GM19238 (cell line): ENCODE measurements around the gene NR1H2.

Source experiments
- DNase-seq: peaks from one replicate; pipeline ENCODE4 v3.0.0; 2011; ENCODE audit warnings: low spot score; ENCODE audit not compliant: insufficient read length

The NR1H2 gene

DNA sequence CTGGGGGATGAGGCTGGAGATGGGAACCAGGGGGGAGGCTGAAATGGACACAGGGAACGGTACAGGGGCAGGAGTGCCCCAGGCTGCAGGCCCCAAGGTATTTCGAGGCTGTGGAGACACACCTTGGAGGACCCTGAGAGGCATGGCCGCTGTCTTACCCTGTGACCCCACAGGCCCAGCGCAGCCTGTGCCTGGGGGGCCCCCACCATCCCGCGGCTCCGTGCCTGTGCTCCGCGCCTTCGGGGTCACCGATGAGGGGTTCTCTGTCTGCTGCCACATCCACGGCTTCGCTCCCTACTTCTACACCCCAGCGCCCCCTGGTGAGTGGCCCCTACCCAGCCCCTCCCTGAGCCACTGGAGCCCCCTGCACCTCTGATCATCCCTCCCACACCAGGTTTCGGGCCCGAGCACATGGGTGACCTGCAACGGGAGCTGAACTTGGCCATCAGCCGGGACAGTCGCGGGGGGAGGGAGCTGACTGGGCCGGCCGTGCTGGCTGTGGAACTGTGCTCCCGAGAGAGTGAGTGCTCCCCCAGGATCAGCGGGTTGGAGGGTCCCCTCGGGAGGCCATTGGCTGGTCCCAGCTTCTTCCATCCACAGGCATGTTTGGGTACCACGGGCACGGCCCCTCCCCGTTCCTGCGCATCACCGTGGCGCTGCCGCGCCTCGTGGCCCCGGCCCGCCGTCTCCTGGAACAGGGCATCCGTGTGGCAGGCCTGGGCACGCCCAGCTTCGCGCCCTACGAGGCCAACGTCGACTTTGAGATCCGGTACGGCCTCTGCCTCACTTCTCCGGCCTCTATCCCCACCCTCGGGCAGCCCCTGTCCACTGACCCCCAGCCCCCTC lies 25.6 kb downstream of the NR1H2 start:
- DNase-seq = no peak

DNA sequence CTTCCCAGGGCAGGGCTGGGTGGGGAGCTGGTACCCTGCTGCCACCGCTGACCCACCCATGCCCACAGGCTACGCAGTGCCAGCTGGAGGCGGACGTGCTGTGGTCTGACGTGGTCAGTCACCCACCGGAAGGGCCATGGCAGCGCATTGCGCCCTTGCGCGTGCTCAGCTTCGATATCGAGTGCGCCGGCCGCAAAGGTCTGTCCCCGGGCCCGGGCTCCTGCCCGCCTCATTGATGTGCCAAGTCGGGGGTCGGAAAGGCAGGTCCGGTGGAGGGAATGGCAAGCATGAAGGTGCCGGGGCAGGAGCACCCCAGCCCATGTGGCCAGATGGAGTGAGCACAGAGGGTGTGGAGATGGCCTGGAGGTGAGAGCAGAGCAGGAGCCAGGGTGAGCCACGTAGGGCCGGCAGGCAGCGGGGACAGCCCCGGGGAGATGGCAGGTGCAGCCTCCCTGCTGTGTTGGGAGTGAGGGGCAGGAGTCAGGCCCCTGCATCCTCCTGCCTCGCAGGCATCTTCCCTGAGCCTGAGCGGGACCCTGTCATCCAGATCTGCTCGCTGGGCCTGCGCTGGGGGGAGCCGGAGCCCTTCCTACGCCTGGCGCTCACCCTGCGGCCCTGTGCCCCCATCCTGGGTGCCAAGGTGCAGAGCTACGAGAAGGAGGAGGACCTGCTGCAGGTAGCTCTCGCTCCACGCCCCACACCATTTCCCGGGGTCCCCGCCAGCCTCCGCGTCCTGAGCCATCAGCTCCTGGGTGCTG lies 26.5 kb downstream of the NR1H2 start:
- no peak for DNase-seq

DNA sequence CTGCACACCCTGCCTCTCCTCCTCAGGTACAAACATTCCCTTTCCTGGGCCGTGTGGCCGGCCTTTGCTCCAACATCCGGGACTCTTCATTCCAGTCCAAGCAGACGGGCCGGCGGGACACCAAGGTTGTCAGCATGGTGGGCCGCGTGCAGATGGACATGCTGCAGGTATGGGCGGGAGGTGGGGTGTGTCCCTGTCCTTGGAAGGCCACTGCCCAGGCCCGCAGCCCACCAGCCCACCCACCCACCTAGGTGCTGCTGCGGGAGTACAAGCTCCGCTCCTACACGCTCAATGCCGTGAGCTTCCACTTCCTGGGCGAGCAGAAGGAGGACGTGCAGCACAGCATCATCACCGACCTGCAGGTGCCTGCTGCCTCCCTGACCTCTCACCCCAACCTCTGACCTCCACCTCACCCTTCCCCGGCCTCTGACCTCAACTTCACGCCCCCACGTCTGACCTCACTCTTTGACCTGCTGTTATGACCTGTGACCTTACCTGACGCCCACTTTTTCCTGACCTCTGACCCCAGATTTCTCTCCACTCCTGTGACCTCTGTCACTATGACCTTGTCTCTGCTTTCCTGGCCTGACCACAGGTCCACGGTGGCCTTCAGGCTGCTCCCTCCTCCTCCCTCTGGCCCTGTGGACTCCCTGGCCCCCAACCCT lies 30.0 kb downstream of the NR1H2 start:
- DNase-seq = no peak

DNA sequence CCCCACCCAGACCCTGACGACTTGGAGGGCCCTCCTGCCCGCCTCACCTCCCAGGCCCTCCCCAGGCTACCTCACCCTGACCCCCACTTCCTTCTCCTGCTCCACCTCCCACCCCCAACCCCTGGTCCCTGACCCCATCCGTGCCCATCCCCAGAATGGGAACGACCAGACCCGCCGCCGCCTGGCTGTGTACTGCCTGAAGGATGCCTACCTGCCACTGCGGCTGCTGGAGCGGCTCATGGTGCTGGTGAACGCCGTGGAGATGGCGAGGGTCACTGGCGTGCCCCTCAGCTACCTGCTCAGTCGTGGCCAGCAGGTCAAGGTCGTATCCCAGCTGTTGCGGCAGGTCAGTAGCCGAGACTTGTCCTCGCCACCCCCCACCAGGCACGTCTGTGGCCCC lies 30.6 kb downstream of the NR1H2 start:
- DNase-seq = no peak

DNA sequence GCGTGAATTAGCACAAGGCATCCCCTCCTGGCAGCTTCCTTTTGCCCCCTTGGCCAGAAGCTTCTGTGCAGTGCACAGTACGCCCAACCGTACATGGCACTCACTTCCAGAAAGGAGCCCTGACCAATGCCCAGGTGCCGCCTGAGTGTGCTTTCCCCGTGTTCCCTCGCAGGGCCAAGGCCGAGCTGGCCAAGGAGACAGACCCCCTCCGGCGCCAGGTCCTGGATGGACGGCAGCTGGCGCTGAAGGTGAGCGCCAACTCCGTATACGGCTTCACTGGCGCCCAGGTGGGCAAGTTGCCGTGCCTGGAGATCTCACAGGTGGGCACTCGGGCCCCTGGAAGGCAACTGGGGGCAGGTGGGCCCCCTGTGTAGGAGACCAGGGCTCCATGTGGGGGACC lies 33.1 kb downstream of the NR1H2 start:
- no peak for DNase-seq

DNA sequence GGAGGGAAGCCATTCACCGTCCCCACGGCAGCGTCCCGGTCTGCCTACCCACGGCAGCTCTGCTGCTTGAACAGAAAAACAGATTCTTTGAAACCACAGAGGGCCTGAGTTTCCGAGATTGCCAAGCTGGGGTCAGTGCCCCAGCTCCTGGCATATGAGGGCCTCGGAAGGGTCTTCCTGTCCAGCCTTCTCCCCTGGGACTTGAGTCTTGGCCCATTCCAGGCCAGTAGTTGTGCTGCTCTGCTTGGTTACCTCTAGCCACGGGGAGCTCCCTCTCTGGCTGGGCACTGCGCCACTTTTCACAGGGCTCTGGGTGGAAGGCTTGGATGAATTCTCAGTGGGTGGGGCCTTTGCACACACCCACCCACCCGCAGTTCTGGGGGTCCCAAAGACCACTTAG lies 33.9 kb downstream of the NR1H2 start:
- DNase-seq = no peak

DNA sequence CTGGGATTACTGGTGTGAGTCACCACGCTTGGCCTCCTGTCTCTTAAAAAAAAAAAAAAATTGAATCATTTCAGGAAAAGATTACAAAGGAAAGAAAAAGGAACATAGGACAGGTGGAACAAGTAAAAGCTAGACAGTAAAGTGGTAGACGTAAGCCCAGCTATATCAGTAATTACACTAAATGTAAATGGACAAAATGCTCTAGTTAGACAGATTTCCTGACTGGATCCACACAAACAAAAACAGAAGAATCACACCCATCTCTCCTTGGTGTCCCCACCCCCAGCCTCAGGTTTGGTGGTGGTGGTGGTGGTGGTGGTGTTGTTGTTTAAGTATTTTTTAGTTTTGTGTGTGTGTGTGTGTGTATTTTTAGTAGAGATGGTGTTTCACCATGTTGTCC lies 36.2 kb downstream of the NR1H2 start:
- DNase-seq = no peak

DNA sequence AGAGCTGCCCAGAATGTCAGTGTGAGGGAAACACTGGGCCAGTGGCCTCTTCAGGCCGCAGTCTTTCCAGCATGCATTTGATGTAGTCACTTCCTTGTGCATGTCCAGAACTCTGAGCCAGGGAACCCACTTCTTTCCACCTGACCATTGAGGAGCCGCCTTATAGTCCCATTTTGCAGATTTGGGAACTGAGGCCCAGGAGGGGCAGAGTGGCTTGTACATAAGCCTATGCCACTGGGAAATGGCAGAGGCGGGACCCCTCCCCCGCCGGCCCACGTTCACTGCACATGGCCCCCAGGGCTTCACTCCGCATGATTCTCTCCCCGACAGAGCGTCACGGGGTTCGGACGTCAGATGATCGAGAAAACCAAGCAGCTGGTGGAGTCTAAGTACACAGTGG lies 36.8 kb downstream of the NR1H2 start:
- no peak for DNase-seq

DNA sequence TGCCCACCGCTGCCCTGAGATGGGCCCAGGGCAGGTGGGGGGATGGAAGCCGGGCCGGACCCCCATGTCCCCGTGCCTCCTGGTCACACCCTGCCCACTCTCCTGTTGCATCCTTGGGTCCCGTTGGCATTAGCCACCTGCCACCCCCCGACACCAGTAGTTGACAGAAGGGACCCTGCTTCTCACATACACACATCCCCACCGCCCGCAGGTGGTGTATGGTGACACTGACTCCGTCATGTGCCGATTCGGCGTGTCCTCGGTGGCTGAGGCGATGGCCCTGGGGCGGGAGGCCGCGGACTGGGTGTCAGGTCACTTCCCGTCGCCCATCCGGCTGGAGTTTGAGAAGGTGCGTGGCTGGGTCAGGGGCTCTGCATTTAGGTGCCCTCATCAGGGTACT lies 37.3 kb downstream of the NR1H2 start:
- no peak for DNase-seq

DNA sequence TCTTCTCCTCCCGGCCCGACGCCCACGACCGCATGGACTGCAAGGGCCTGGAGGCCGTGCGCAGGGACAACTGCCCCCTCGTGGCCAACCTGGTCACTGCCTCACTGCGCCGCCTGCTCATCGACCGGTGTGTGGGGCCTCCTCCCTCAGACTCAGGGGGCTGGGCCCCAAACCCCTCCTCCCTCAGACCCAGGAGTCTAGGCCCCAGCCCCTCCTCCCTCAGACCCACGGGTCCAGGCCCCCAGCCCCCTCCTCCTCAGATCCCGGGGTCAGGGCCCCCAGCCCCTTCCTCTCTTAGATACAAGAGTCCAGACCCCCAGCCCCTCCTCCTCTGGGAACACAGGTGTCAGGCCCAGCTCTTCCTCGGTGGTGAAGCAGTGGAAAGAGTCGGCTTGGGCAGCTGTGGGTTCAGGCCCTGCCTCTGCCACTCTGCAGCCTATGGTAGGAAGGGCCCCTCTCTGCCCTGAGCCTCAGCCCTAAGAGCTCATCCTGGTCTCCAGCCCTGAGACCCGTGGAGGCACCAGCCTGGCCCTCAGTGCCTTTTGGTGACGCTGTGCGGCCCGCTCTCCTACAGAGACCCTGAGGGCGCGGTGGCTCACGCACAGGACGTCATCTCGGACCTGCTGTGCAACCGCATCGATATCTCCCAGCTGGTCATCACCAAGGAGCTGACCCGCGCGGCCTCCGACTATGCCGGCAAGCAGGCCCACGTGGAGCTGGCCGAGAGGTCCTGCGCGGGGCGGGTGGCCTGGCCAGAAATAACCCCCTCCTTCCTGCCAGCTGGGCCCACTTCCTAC lies 38.8 kb downstream of the NR1H2 start:
- DNase-seq = peak; percentile 81

DNA sequence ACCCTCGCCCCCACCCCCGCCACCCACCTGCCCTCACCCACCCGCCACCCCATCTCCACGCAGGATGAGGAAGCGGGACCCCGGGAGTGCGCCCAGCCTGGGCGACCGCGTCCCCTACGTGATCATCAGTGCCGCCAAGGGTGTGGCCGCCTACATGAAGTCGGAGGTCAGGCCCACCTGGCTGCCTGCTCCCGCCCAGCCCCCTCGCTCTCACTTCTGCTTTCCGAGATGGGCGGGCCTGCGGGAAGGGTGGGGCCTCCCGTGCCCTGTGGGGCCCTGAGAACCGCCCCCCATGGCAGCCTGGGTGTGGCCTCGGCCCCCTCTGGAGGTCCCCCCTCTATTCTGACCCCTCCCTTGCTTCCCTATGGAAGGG lies 39.4 kb downstream of the NR1H2 start:
- peak; percentile 91 for DNase-seq

DNA sequence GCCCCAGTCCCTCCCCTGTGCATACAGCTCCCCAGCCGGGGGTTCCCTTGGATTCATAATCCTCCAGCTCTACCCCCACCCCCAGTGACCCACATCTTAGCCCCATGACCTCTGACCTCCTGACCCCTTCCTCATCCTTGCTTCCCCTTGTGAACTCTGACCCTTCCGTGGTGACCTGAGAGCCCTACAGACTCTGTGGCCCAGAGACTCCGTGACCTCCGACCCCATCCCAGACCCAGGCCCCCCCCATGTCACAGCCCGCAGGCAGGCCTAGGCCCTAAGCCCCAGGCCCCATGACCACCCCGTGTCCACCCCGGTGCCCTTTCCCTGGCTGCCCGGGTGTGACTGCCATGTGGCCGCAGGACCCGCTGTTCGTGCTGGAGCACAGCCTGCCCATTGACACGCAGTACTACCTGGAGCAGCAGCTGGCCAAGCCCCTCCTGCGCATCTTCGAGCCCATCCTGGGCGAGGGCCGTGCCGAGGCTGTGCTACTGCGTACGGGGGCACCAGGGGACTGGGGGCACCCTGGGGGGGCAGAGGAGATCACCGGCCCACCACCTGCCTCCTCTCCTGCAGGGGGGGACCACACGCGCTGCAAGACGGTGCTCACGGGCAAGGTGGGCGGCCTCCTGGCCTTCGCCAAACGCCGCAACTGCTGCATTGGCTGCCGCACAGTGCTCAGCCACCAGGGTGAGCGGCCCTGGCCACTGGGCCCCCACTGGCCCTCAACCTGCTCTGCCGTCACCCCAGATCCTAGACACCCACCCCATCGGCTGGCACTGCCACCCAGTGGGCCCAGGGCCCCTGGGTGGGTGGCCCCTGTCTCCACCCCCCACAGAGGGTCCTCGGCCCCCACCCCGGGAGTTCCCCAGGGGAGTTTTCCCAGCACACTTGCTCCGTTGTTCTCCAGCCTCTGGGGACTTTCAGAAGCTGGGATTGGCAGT lies 40.0 kb downstream of the NR1H2 start:
- DNase-seq = no peak

DNA sequence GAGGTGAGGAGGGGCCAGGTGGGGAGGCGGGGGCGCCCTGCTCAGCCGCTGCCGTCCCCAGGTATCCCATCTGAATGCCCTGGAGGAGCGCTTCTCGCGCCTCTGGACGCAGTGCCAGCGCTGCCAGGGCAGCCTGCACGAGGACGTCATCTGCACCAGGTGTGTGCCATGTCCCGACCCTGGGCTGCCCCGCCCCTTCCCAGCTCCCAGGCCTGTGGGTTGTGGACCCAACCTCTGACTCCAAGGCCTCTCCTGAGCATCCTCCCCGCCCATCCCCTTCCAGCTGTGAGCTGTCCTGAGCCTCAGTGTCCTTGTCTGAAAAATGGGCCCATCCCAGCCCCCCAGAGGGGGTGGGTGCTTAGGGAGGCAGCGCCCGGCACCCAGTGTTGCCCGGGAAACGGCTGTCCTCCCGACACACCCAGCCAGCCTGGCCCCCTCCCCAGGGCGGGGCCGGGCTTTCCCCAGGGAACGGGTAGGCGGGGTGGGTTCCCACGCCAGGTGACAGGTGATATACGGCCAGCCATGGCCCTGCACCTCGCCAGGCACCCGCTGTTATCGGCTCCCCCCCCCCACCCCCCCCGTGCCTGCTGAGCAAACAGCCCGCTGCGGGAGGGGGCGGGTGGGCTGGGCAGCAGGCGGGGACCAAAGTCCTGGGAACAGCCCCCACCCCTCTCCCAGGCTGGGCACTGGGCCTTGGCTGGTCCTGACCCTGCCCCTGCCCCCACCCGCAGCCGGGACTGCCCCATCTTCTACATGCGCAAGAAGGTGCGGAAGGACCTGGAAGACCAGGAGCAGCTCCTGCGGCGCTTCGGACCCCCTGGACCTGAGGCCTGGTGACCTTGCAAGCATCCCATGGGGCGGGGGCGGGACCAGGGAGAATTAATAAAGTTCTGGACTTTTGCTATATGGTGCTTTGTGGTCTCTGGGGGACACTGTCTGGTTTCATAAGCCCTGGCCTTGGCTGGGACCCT lies 41.1 kb downstream of the NR1H2 start:
- no peak for DNase-seq

DNA sequence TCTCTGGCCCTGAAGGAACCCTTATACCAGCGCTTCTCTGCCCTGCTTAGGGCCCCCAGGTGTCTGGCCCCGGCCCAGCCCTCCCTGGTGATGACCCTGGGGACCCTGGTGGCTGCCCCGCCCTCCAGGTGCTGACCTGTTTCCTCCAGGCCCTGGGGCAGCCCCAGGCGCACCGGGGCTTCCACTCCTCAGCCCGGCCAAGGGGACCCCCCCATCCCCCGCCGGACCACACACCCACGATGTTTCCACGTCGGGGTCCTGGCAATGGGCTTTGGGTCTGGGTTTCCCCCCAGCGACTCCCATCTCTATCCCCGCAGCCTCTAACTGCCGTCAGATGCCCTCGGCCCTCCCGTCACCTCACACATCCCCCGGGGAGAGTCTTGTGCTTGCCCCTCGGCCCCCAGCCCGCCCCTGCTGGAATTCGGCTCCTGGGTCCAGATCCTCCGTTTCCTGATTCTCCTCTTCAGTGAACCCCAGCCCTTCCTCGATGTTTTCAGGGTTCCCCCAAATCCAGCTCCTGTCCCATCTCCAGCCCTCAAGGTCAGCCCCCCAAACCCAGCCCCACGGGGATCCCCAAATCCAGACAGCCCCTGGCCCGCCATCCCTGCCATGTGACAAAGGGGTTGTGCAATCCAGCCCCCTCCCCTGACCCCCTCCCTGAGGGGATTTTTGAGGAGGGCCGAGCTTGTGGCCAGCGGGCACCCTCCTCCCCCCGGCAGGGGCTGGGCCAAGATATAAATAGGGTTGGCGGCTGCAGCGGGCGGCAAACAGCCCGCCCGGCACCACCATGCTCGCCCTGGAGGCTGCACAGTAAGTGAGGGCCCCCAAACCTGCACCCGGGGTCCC lies 42.1 kb downstream of the NR1H2 start, which contains the start of gene SPIB:
Gene SPIB, plus strand, starts transcription at position 763 of the 846 bp plus-strand sequence. Its CDS starts 25 bp downstream, at position 788.
- DNase-seq = no peak

DNA sequence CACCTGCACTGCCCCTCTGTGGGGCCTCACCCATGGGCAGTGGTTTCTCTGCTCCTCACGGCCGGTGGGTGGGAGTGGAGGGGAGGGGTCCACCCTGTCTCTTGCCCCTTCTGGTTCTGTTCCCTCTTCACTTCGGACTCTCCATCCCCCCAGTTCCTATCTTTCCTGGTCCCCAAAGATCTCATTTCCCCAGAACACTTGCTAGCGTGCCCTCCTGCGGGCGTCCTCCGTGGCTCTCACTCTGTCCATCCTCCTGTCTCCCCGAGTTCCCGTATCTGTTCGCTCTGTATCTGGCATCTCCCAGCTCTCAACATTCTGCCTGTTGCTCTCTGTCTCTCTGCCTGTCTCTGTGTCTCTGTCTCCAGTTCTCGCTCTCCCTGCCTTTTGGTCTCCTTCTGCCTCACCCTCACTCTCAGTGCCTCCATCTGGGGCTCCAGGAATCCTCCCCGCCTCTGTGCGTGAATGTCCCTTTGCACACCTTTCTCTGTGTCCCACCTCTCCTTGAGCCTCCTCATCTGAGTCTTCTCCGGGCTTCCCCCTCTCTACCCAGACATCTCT lies 42.8 kb downstream of the NR1H2 start:
- DNase-seq = no peak

DNA sequence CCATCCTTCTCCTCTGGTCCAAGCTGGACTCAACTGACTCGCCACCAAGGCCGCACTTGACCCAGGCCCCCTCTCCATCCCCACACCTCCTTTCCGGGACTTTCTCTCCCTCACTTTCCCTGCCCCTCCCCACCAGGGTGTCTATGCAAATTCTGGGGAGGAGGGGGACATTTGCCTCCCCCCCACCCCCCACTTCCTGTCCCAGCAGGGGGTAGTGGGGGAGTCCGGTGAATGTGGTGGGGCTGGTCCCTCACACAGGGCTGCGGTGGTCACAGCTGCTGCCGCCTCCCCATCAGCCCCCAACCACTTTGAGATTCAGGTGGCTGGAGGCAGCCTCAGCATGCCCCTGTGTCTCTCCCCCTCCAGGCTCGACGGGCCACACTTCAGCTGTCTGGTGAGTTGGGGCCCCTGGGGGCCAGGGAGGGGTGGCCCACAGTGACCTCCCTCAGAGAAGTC lies 43.4 kb downstream of the NR1H2 start:
- no peak for DNase-seq

DNA sequence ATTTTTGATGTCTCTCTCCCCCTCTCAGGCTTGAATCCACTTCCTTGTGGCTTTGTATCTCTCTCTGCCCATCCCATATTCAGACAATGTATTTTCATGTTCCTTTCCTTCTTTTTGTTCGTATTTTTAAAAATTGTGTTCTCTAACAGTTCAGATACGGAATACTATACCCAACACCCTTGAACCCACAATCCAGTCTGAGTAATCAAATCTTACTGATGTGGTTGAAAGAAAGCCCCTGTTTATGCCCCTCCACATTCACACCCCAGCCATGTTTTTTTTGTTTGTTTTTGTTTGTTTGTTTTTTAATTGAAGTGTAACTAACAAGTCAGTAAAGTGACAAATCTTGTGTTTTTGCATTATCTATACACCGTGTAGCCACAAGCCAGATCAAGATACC lies 43.9 kb downstream of the NR1H2 start:
- DNase-seq = no peak

DNA sequence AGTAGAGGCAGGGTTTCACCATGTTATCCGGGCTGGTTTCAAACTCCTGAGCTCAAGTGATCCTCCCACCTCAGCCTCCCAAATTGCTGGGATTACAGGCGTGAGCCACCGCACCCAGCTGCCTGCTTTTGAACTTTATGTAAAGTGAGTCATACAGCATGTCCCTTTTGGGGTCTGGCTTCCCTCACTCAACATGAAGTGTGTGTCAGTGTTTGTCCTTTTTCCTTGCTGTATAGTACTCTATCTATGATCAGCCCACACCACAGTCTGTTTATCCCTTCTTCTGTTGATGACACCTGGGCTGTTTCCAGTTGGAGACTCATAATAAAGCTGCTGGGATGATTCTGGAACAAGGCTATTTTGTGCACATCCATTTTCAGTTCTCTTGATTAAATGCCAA lies 44.6 kb downstream of the NR1H2 start:
- DNase-seq = no peak
